HCT116 (cell line): ENCODE data around the gene LRRC73. TPM values are rescaled to one million over a fixed set of nuclear protein-coding genes. Genes with fewer than 3 reads are reported as not detected.
"Not testable (repeated sequence)": the region's sequence is repeated elsewhere in the genome, so short reads cannot be mapped to it uniquely, and the experiment has no call there.

Experiments used
- ATAC-seq: fragments of 200-7000 bp; cut with Tn5 transposase; 2 replicates; pipeline ENCODE4 v1.9.1; 2020; ENCODE audit warnings: mild to moderate bottlenecking, moderate library complexity
- BruUV-seq: library from RNA; stranded (reverse); fragments of 400-500 nt; replicated peaks from 2 replicates; lab custom pipeline; 2021; lab: Mats Ljungman, UMichigan
- CTCF ChIA-PET: fragments of 300-600 bp; sonication (Branson Sonifier 250); formaldehyde crosslinking; loops from one replicate; lab custom pipeline; 2021; ENCODE audit warnings: antibody characterized with exemption; lab: Charles Lee
- POLR2A ChIA-PET: fragments of 300-600, 350-600 bp; sonication (Branson Sonifier 250); formaldehyde crosslinking; loops from one replicate; lab custom pipeline; 2021; ENCODE audit warnings: antibody characterized with exemption; lab: Charles Lee
- RAD21 ChIA-PET, 2 experiments: fragments of 300-600 bp; sonication (Branson Sonifier 250); formaldehyde crosslinking; loops; one replicate each; lab custom pipeline; 2023; ENCODE audit warnings: low total read pairs in 2 of 2; ENCODE audit not compliant: uncharacterized antibody in 2 of 2, unreplicated experiment in 2 of 2, low non-redundant PET in 1 of 2; lab: Charles Lee
- DNase-seq: peaks from one replicate; pipeline ENCODE4 v3.0.0-alpha.2; 2010; ENCODE audit warnings: low read depth, low spot score
- H2AFZ ChIP-seq: fragments of 200-600 bp; shearing (Covaris generic), sonication (generic); 2 replicates; pipeline ENCODE4 v1.6.1; 2017; ENCODE audit warnings: low read depth, mixed run types, mixed read lengths, antibody characterized with exemption, low read length; ENCODE audit not compliant: poor library complexity, severe bottlenecking
- H3K27ac ChIP-seq: 2 replicates; pipeline ENCODE4 v1.5.1; 2012; ENCODE audit warnings: low read depth, low read length
- H3K27me3 ChIP-seq: fragments of 200-600 bp; sonication (generic); 2 replicates; pipeline ENCODE4 v1.6.1; 2016; ENCODE audit warnings: mixed run types, low read length, mixed read lengths; ENCODE audit not compliant: insufficient read depth
- H3K36me3 ChIP-seq, 2 experiments: fragments of 200-500 bp in 1 of 2; fragments of 200-600 bp in 1 of 2; sonication (Bioruptor generic) in 1 of 2; sonication (generic) in 1 of 2; 2 replicates each; pipeline versions ENCODE4 v1.5.1 to v1.6.1; 2014 to 2016; ENCODE audit warnings: low read length in 2 of 2, inconsistent platforms in 1 of 2, mixed read lengths in 1 of 2, mixed run types in 1 of 2; ENCODE audit not compliant: insufficient read depth in 2 of 2, control insufficient read depth in 1 of 2
- H3K4me1 ChIP-seq, 2 experiments: fragments of 200-600 bp in 1 of 2; sonication (generic) in 1 of 2; 2 replicates each; pipeline versions ENCODE4 v1.5.1 to v1.6.1; 2012 to 2017; ENCODE audit warnings: low read length in 2 of 2, inconsistent platforms in 1 of 2, mild to moderate bottlenecking in 1 of 2, mixed read lengths in 1 of 2, mixed run types in 1 of 2, moderate library complexity in 1 of 2; ENCODE audit not compliant: insufficient read depth in 2 of 2, control insufficient read depth in 1 of 2
- H3K4me2 ChIP-seq: fragments of 200-600 bp; sonication (generic); 2 replicates; pipeline ENCODE4 v1.6.1; 2017; ENCODE audit warnings: mixed run types, low read length, mixed read lengths
- H3K4me3 ChIP-seq, 2 experiments: fragments of 200-600 bp in 1 of 2; sonication (generic) in 1 of 2; replicated peaks in 1 of 2; 2 replicates each; pipeline ENCODE4 v1.5.1; 2011 to 2016; ENCODE audit warnings: low read length in 2 of 2, control low read depth in 1 of 2, low read depth in 1 of 2, mild to moderate bottlenecking in 1 of 2, mixed read lengths in 1 of 2, mixed run types in 1 of 2
- H3K79me2 ChIP-seq: fragments of 200-600 bp; sonication (generic); 2 replicates; pipeline ENCODE4 v1.6.1; 2017; ENCODE audit warnings: mild to moderate bottlenecking, mixed run types, low read length, moderate library complexity, mixed read lengths; ENCODE audit not compliant: insufficient read depth
- H3K9ac ChIP-seq: fragments of 200-600 bp; sonication (generic); 2 replicates; pipeline ENCODE4 v1.6.1; 2016; ENCODE audit warnings: low read length, mixed read lengths
- H3K9me2 ChIP-seq: fragments of 200-600 bp; sonication (generic), shearing (Covaris generic); 2 replicates; pipeline ENCODE4 v1.6.1; 2017; ENCODE audit warnings: mixed run types, mild to moderate bottlenecking, moderate library complexity; ENCODE audit not compliant: insufficient read depth
- H3K9me3 ChIP-seq, 2 experiments: fragments of 200-500 bp in 1 of 2; fragments of 200-600 bp in 1 of 2; sonication (Bioruptor generic) in 1 of 2; sonication (generic) in 1 of 2; 2 replicates each; pipeline ENCODE4 v1.6.1; 2014 to 2017; ENCODE audit warnings: low read length in 2 of 2, mixed read lengths in 2 of 2, inconsistent platforms in 1 of 2, low read depth in 1 of 2, mild to moderate bottlenecking in 1 of 2, mixed run types in 1 of 2, moderate library complexity in 1 of 2; ENCODE audit not compliant: control insufficient read depth in 1 of 2, insufficient read depth in 1 of 2
- H4K20me1 ChIP-seq: fragments of 200-600 bp; sonication (generic), shearing (Covaris generic); 2 replicates; pipeline ENCODE4 v1.6.1; 2017; ENCODE audit warnings: mixed run types, mild to moderate bottlenecking, moderate library complexity; ENCODE audit not compliant: insufficient read depth
- CBX3 ChIP-seq: IDR thresholded peaks from 2 replicates; pipeline ENCODE4 v1.6.1; 2012; ENCODE audit warnings: low read depth
- CEBPB ChIP-seq: IDR thresholded peaks from 2 replicates; pipeline ENCODE4 v1.6.1; 2012; ENCODE audit warnings: low read depth
- EZH2phosphoT487 ChIP-seq: fragments of 200-600 bp; IDR thresholded peaks from 2 replicates; pipeline ENCODE4 v1.6.1; 2018; ENCODE audit warnings: antibody characterized with exemption, borderline replicate concordance
- intact Hi-C: fragments of 100-400 bp; cut with micrococcal nuclease; formaldehyde crosslinking; loops from 2 replicates; pipeline ENCODE4 v1.10.0; 2022
- total RNA-seq: library from RNA; stranded (reverse); gene quantifications from one replicate; pipeline ENCODE4 v1.2.1, GENCODE V29; 2021; ENCODE audit not compliant: unreplicated experiment

LRRC73 gene
- total RNA-seq, 1 experiment from 2014 or later = 1.2 TPM

DNA sequence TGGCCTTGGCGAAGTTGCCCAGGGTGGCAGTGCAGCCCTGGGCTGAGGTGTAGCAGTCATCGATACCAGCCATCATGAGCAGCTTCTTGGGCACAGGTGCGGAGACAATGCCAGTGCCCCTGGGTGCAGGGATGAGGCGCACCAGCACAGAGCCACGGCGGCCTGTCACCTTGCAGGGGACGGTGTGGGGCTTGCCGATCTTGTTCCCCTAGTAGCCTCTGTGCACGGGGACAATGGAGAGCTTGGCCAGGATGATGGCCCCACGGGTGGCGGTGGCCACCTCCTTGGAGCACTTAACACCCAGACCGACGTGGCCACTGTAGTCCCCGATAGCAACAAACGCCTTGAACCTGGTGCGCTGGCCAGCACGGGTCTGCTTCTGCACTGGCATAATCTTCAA lies 28.8 kb upstream of the LRRC73 start:
- H3K9me2 ChIP-seq, POLR2A ChIA-PET, BruUV-seq: not testable (repeated sequence)

DNA sequence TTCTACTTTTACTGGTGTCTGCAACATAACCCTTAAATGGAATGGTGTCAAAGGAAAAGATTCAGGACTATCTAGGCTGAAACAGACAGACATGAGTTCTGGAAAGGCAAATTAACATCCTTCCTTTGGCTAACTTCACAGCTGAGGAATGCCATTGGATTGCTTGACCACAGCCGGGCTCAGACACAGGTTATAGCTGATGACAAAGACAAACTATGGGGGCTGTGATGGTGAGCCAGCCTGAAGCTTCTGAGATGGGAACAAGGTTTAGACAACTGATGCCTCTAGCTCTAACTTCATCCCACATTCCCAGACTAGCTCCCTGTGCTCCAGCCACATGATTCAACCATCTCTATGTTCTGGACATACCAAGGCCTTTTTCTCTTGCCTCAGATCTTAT lies 22.1 kb upstream of the LRRC73 start:
- ChIA-PET CTCF (no interaction called here), RAD21 (no interaction called here), POLR2A (no interaction called here)
- Histone ChIP-seq H3K4me1 (no peaks in the 10 kb centered on the region), H3K4me3 (no peak overlapping the region), H3K79me2 (no peaks in the 10 kb centered on the region), H3K27ac (no peak overlapping the region), H3K27me3 (no peaks in the 10 kb centered on the region), H3K9me2 (no peaks in the 10 kb centered on the region), H4K20me1 (no peaks in the 10 kb centered on the region), H3K36me3 (peaks cover 38 to 53% of the 10 kb centered on the region in 2 experiments), H3K9me3 (no peaks in the 10 kb centered on the region), H3K4me2 (no peak overlapping the region), H2AFZ (no peak overlapping the region), H3K9ac (no peak overlapping the region)
- BruUV-seq = no TSS peak
- TF ChIP-seq EZH2phosphoT487 (no peak), CBX3 (no peak), CEBPB (no peak)
- intact Hi-C loops = no loop called here
- DNase-seq (no peak), ATAC-seq (no peak)

More for the DNA sequence above, 28.8 kb upstream of the LRRC73 start:
- H3K27ac ChIP-seq, H3K4me2 ChIP-seq, H3K4me3 ChIP-seq, H2AFZ ChIP-seq, H3K9me3 ChIP-seq, H3K4me1 ChIP-seq, RAD21 ChIA-PET, DNase-seq, ATAC-seq, intact Hi-C loops, H4K20me1 ChIP-seq, H3K27me3 ChIP-seq, H3K9ac ChIP-seq, CTCF ChIA-PET: not testable (repeated sequence)
- peaks cover 24 to 34% of the 10 kb centered on the region in 2 experiments; a peak in 3 of 4 replicates for H3K36me3 ChIP-seq
- H3K79me2 ChIP-seq = peaks cover 13% of the 10 kb centered on the region
